Activated CD8-positive, alpha-beta memory T cell treated with anti-CD3 and anti-CD28 coated beads for 24 hours (primary cell): ENCODE results near the gene SMARCD2.

Experiments
- DNase-seq: peaks from one replicate; pipeline ENCODE4 v3.0.0-alpha.2; 2020

SMARCD2 gene

DNA sequence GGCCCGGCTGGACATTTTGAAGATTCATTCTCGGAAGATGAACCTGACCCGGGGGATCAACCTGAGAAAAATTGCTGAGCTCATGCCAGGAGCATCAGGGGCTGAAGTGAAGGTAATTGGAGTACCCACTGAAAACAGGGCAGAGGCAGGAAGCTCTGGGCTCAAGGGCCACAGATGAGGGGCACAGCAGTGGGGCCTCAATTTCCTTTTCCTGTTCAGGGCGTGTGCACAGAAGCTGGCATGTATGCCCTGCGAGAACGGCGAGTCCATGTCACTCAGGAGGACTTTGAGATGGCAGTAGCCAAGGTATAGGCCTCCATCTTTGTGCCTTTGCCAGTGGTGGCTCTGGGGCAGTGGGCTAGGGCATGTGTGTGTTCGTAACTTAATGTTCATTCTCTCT is 11.0 kb downstream of the SMARCD2 start:
- no peak for DNase-seq

DNA sequence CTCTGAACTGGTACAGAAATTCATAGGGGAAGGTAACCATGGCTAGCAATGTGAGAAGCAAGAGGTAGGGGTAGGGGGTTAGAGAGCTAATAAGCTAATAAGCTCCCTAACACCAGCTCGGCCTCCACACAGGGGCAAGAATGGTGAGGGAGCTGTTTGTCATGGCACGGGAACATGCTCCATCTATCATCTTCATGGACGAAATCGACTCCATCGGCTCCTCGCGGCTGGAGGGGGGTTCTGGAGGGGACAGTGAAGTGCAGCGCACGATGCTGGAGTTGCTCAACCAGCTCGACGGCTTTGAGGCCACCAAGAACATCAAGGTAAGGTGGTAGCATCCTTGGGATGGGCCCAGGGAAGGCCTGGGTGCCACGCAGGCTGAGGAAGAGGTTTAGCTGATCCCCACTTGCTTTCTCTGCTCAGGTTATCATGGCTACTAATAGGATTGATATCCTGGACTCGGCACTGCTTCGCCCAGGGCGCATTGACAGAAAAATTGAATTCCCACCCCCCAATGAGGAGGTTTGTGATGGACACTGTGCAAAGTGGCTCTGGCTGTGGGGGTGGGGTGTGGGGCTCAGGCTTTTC is 11.5 kb downstream of the SMARCD2 start:
- no peak for DNase-seq

DNA sequence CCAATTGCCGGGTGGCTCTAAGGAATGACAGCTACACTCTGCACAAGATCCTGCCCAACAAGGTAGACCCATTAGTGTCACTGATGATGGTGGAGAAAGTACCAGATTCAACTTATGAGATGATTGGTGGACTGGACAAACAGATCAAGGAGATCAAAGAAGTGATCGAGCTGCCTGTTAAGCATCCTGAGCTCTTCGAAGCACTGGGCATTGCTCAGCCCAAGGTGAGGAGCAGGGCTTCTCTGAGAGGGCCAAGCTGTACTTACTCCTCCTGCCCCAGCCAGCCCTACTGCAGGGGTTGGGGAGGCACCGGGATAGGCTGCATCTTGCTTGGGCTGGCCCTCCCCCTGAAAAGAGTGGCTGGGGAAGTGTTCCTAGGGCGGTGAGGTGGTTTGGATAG is 12.2 kb downstream of the SMARCD2 start:
- DNase-seq: no peak

DNA sequence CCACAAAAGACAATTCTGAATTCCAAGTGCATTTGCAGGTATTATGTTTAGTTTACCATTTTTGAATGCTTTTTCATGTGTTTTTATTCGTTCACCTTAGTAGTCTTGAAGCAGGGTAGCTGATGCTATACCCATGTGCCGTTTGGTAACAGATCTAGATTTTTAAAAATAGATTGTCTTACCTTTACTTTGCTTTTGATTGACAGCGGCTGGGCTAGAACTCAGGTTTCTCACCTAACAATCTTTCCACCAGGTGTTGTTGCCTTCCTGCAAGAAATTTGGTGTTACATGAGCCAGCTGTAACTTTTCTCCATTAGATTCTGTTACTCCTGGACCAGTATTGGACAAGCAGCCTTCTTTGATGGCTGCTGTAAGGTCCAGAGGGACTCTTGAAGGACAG is 13.5 kb downstream of the SMARCD2 start:
- no peak for DNase-seq

DNA sequence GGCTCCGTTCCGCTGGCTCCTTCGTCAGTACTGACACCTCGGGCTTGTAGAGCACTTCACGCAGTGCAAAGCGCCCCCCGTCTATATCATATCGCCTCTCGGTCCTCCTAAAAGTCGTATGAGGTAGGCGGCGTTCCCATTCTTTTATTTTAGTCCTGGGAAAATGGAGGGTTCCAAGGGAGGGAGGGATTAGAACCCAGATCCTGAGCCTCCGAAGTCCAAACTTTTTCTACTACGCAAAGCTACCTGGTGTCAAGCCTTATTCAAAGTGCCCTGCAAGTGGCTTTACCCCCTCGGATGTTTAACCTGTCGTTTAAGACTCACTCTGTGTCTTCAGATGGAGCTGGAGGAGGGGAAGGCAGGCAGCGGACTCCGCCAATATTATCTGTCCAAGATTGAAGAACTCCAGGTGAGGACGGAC is 14.7 kb downstream of the SMARCD2 start:
- no peak for DNase-seq

DNA sequence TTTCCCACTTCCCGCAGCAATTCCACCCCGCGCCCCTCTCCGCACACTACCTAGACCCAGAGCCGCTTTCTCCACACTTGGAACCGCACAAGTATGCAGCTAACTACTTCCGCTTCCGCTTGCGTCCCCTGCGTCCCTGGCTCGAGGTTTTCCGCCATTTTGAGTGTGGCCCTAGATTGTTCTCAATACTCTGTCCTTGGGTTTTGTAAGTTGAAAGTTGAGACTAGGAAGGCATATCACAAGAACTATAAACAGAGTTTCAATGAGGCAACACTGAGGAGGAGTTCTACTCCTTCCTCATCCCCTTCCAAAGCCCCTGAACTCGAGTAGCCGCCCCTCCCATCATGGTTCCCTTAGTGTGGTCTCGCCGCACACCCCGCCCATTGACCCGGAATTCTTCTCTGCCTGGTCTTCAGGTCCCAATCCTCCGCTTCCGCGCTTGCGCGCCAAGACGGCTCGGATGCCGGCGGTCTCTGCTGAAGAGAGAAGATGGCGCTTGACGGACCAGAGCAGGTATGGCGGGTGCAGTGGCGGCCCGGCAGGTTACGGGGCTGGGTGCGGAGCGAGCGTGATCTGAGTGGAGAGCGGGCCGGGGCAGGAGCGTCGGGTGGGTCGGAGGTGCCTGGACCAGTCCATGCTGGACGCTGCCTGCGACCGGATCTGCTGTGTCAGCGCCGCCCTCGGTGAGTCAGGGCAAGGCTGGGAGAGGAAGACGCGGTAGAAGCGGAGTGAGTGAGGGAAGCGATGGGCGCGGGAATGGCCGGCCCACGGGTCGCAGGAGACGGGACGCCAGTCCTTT is 15.3 kb downstream of the SMARCD2 start, which contains the start of the genes FTSJ3 and PSMC5:
Gene FTSJ3 (minus strand): TSS at position 662 of the 799 bp plus-strand sequence. CDS start 761 bp downstream, outside the sequence.
Gene PSMC5 (plus strand): TSS at position 430 of the 799 bp plus-strand sequence. CDS start 60 bp downstream, at position 490.
- peak; percentile 96 for DNase-seq

DNA sequence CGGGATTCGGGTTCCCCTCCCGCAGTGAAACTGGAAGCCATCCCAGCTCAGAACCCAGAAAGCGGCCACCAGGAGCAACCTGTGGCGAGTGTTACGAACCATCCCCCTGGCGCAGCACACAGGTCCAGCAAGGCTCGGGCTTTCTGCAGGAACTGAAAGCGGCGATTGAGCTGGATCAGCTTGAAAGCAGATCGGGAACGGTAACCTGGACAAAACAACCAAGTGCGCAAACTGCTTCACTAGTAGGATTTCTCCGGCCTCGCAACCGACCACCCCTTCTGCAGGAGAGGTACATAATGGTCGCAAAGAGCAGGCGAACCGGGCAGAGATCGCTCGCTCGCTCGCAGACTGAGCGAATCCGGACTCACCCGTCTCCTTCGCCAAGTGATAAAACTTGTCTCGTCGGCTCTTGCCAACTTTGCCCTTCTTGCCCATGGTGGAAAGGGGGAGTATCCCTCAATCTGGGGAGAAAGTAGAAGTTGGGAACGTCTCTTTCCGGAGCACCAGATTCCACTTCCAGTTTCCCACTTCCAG is 15.9 kb downstream of the SMARCD2 start:
- DNase-seq: no peak

DNA sequence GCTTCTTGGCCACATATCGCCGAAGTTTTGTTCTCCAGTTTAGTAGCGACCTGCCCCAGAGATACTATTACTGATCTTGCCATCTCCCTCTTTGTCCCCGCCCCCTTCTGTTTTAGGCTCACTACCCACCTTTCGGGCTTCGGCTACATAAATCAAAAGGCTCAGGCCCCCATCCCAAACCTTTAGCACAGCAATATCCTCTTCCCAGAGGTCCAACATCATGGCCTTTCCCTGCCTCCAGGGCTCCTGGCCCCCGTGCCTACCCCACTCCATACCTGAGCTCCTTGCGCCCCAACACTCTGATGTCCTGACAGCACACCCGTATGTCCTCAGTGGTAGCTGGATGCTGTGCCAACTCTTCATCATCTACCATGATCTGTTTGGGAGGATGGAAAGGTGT is 18.1 kb downstream of the SMARCD2 start:
- DNase-seq: no peak

DNA sequence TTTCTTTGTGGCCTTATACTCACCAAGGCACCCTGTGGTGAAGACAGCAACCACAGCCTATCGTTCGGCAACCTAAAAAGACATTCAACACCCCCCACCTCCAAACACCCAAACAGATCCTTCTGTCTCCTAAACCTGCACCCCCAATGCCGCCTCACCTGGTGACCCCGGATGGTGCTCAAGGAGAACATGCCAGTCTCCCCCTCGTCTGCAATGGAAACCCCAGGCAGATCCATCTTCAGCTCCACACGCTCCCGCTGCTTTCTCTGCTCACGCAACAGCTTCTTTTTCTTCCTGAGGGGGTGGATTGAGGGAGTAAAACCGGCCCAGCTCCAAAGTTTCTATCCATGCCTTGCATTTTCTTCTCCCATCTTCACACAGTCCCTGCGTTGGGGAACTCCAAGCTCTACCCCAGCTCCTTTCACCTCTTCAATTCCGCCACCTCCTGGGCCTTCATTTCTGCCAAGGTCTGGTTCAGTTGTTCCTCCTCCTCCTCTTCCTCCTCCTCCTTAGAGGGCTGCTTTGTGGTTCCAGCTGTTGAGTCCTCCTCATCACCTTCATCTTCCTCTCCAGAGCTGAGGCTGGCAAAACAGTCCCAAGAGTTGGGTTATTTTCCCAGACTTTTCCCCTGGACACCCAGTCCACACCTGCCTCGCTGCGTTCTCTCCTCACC is 18.7 kb downstream of the SMARCD2 start:
- DNase-seq: no peak

DNA sequence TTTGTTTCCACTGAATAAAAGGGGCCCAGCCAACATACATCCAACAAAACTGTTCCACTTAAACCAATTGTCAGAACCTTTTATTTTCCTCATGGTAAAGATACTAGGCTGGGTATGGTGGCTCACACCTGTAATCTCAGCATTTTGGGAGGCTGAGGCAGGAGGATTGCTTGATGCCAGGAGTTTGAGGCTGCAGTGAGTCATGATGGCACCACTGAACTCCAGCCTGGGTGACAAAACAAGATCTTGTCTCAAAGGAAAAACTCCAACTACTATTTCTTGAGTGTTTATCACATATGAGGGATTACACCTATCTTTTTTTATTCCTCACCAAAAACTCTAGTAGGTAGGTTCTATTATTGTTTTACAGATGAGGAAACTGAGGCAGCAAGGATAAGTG is 19.9 kb downstream of the SMARCD2 start:
- DNase-seq: no peak

DNA sequence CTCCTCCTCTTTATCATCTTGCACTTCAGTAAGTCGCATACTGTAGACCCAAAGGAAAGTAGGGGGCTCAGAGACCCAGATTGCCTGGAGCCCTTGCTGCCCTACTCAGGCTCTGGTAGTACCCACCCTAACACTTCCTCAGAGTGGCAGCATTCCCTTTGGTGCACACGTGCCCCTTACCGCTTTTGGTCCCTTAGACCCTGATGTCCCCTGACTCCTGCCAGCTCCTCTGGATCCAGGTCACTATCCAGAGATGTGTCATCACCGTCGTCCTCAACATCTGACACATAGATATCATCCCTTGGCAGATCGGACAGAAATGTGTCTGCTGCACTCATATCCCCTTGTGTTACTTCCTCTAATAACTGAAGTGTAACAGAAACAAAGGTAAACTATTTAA is 20.7 kb downstream of the SMARCD2 start:
- no peak for DNase-seq

DNA sequence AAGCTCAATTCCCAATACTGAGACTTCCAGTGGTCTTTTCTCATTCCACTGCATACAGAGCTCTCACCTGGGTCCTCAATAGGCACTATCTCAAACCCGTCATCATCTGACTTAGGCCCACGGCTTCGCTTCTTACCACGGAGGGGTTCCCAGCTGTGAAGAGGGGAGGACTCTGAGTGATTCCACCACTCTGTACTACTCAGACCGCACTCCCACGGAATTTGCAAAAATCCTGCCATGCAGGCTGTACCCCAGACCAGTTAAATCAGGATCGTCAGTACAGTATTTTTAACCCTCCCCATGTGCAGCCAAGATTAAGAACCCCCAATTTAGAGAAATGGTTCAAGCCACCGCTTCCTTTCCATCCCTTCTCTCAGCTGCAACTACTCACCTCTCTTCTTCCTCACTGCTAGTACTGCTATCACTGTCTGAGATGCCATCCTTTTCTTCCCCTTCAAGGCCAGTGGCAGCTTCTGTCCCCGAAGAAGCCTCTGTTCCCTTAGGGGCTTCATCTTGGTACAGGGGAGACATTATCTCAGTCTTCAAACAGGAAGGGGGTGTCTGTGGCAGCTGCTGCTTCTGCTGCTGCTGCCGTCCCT is 21.4 kb downstream of the SMARCD2 start:
- no peak for DNase-seq

DNA sequence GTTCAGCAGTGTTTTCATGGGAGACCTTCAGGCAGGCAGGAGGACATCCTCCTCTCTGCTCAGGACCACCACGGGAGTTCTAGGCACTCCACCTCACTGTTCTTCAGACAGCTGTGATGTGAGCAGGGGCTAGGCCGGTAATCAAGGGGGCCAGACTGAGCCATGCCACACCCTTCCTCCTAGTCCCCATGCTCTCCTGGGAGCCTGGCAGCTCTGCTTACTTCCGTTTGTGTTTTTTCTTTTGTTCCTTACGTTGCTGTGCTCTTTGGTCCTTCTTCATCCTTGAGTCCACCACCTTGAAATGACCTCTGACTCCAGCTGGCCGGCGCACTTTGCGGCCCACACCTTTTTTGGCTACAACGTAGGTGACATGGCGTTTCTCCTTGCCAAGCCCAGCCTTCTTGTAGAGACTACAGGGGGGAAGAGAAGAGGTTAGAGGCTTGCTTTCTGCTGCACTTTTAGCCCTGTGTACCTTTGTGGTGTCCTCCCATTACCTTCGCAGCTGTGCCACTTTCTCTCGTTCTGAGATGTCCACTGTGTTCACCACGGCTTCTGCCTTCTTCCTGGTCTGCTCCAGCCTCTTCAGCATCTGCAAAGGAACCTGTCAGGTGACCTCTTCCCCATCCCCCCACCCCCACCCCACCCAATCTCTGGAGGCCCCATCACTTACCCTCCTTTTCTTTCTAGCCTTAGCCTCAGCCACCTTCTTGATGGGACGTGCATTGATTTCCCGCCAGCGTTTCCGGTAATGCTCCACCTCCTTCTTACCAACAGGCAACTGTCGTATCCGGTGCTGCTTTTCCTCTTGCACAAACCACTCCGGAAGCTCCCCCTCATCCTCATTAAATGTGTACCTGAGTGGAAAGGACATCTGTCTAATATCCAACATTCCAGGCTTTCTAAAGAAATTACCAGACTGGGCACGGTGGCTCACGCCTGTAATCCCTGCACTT is 22.6 kb downstream of the SMARCD2 start:
- DNase-seq: no peak

DNA sequence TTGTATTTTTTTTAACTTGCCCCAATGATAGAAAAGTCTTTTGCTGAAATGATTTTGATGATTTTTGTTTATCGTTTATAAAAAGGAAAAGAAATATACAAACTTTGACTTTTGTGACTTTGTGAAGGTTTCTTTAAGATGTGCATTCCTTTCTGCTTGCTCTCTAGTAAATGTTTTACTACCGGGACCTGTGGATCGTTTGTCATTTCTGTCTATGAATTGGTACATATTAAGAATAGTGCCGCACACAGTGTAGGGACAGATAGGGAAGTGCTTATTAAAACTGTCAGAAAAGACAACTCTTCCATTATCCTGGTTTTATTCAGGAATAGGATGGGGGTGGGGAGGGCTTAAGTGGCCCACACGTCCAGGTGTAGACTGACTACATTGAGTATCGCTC is 23.4 kb downstream of the SMARCD2 start:
- no peak for DNase-seq

DNA sequence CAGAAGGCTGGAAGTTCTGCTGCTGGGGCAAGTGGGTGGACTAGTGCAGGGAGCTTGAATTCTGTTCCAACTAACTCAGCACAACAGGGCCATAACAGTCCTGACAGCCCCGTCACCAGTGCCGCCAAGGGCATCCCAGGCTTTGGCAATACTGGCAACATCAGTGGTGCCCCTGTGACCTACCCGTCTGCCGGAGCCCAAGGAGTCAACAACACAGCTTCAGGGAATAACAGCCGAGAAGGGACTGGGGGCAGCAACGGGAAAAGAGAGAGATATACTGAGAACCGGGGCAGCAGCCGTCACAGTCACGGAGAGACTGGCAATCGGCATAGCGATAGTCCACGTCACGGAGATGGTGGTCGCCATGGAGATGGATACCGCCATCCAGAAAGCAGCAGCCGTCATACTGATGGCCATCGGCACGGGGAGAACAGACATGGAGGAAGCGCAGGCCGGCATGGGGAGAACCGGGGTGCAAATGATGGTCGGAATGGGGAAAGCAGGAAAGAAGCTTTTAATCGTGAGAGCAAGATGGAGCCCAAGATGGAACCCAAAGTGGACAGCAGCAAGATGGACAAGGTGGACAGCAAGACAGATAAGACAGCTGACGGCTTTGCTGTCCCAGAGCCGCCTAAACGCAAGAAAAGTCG is 24.6 kb downstream of the SMARCD2 start:
- no peak for DNase-seq

DNA sequence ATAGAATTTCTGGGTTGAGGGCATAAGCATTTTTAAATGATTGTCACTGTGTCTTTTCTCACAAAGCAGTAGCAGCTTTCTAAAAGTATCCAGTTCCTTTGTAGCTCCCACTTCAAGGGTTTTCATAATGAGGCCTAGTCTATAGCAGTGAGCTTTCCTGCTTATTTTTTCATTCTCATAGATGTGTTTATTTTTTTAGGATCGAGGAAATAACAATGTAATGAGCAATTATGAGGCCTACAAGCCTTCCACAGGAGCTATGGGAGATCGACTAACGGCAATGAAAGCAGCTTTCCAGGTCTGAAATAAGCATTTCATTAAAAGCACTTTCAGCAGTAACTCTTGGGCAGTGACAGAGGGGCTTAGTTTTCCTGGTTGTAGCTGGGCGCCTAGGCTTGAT is 25.8 kb downstream of the SMARCD2 start:
- no peak for DNase-seq

DNA sequence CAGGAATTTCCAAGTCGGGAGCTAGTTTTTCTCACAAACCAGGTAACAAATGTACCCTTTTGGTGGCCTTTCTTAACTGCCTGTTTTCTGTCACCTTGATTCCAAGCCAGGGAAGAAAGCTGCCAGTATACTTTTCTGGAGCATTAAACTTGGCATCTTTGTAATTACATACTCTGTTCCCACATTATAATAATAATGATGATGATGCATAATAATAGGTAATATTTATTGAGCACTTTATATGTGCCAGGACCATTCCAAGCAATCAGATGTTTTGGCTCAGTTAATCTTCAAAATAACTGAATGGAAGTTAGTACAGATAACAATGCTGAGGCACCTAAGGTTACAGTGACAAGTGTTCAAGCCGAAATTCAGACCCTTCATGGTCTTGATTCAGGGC is 26.4 kb downstream of the SMARCD2 start:
- DNase-seq: no peak

DNA sequence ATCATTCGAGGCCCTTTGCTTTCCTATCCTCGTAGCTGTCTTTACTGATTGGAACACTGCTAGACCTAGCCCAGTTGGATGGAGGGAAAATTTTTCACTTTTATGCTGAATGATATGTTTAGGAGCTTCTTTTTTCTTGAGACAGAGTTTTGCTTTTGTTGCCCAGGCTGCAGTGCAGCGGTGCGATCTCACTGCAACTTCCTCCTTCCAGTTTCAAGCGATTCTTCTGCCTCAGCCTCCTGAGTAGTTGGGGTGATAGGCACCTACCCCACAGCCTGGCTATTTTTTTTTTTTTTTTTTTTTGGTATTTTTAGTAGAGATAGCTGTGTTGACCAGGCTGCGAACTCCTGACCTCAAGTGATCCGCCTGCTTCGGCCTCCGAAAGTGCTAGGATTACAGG is 32.5 kb downstream of the SMARCD2 start:
- no peak for DNase-seq

DNA sequence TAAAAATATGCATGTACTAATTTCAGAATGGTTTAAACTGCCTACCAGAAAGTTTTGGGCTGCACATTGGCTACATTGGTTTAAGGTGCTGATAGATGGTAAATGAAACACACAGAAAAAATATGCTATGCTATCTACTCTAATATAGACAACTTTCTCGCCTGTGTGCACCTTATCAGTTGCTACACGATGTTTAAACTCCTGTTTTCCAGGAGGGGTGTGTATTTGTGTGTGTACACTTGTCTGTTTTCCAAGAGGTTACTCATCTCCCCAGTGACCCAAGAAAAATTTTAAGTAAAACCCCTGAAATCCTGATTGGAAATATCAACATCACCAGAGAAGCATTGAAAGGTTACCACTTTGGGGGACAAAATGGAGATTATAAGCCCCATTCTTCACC is 36.9 kb downstream of the SMARCD2 start:
- no peak for DNase-seq

DNA sequence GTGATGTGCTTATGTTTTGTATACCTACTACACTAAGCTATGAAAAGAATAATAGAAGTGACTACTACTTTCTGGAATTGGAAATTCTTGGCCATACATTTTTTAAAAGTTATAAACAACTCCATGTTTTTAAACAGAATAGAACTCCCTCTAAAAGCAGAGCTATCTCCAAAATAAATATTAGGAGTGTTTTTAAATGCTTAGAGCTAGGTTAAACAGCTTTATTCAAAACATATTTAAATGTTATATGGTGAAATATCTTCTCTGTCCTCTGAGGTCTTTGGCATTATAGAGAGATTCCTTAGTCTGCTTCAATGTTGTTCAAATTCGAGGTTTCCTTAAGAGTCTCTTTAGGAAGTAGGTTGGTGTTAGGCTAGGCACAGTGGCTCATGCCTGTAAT is 38.2 kb downstream of the SMARCD2 start:
- DNase-seq: no peak

DNA sequence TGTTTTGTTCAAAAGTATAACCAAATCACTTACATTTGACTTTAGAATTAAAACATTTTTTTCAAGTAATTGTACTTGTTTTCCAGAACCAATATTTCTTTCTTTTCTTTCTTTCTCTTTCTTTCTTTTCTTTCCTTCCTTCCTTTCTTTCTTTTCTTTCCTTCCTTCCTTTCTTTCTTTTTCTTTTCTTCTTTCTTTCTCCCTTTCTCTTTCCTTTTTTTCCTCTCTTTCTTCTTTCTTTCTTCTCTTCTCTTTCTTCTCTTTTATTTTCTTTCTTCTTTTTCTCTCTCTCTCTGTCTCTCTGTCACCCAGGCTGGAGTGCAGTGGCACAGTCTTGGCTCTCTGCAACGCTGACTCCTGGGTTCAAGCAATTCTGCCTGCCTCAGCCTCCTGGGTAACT is 41.7 kb downstream of the SMARCD2 start:
- DNase-seq: no peak
